ENCODE measurements around the gene PDE4D. TPM values are rescaled to one million over a fixed set of nuclear protein-coding genes. Genes with fewer than 3 reads are reported as not detected.

PDE4D gene
- total RNA-seq, 1 experiment from 2014 or later = 2.1 TPM

DNA sequence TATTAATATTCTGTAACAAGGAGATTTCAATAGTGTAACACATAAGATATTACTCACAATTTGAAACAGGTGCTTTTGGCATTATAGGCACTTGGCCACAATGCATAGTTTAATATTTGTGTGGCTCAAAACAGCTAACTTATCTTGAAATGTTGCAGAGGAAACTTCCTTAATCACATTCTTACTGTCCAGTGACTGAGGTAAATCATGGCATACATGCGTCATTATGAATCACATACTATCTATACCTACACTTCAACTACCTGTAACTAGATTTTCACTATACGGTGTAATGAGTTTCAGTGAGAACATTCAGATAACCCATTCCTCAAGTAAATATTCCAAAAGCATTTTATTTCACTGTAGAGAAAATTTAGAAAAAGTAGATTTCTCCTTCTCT is 218.8 kb downstream of the PDE4D start:
- Histone ChIP-seq H2BK20ac (ENCODE audit: low read depth, low read length, poor library complexity, severe bottlenecking) (no peak overlapping the region), H3K4ac (ENCODE audit: low read depth, low read length) (no peak overlapping the region)
- WGBS (ENCODE audit: extremely low coverage, insufficient read length, low lambda C conversion rate) = no CpG with 5 or more reads among the region's 2 CpGs

More for the DNA sequence above, 218.8 kb downstream of the PDE4D start:
- H3K27me3 Mint-ChIP-seq (ENCODE audit: low read depth) = no peaks in the 10 kb centered on the region
- no peaks in the 10 kb centered on the region for H3K9me3 Mint-ChIP-seq
- Histone ChIP-seq H2BK15ac (ENCODE audit: low read depth, low read length) (no peak overlapping the region), H2AFZ (ENCODE audit: low read length) (no peak overlapping the region), H4K8ac (replicated peaks; ENCODE audit: insufficient read length, low read depth, low read length) (no peak overlapping the region), H2BK120ac (ENCODE audit: low read depth, low read length, poor library complexity, severe bottlenecking) (no peak overlapping the region), H2BK5ac (ENCODE audit: insufficient read length, low read length) (no peak overlapping the region), H4K20me1 (ENCODE audit: control insufficient read depth, insufficient read depth, insufficient read length) (no peaks in the 10 kb centered on the region), H3K9ac (ENCODE audit: extremely low read depth, insufficient read length, low read length) (no peak overlapping the region), H2BK12ac (ENCODE audit: insufficient read length, low read depth, low read length) (no peak overlapping the region), H3K27me3 (ENCODE audit: insufficient read depth, low read length) (no peaks in the 10 kb centered on the region), H4K5ac (ENCODE audit: insufficient read length, low read depth, low read length) (no peak overlapping the region), H3K23me2 (ENCODE audit: insufficient read length, low read depth, low read length, poor library complexity, severe bottlenecking) (no peaks in the 10 kb centered on the region), H3K4me2 (ENCODE audit: insufficient read depth, insufficient read length, low read length) (no peak overlapping the region), H3K27ac (ENCODE audit: insufficient read length, low read depth, low read length) (no peak overlapping the region), H3T11ph (ENCODE audit: low read length) (no peak overlapping the region), H3K79me1 (ENCODE audit: insufficient read depth, low read depth, low read length, poor library complexity, severe bottlenecking) (no peaks in the 10 kb centered on the region), H3K9me3 (ENCODE audit: control insufficient read depth, low read depth, low read length) (no peaks in the 10 kb centered on the region), H3K23ac (ENCODE audit: insufficient read length, low read depth, low read length) (no peak overlapping the region), H2AK5ac (ENCODE audit: insufficient read length, low read length) (no peak overlapping the region), H3K4me1 (ENCODE audit: insufficient read depth, low read length) (no peaks in the 10 kb centered on the region), H3K14ac (ENCODE audit: insufficient read depth, low read length) (no peak overlapping the region), H3K79me2 (ENCODE audit: insufficient read depth, low read length) (no peaks in the 10 kb centered on the region), H3K18ac (ENCODE audit: insufficient read length, low read depth, low read length) (no peak overlapping the region), H4K91ac (ENCODE audit: insufficient read length, low read depth, low read length) (no peak overlapping the region), H3K56ac (ENCODE audit: insufficient read length, low read depth, low read length) (no peak overlapping the region)
- H3K4me1 Mint-ChIP-seq = no peaks in the 10 kb centered on the region
- H3K4me3 Mint-ChIP-seq = no peak overlapping the region
- no peak overlapping the region for H3K27ac Mint-ChIP-seq
- no peak for DNase-seq
- no peaks in the 10 kb centered on the region for H3K36me3 Mint-ChIP-seq (ENCODE audit: insufficient read depth in 1 of 3, low read depth in 3 of 3)
- TF ChIP-seq, protein P1, sequence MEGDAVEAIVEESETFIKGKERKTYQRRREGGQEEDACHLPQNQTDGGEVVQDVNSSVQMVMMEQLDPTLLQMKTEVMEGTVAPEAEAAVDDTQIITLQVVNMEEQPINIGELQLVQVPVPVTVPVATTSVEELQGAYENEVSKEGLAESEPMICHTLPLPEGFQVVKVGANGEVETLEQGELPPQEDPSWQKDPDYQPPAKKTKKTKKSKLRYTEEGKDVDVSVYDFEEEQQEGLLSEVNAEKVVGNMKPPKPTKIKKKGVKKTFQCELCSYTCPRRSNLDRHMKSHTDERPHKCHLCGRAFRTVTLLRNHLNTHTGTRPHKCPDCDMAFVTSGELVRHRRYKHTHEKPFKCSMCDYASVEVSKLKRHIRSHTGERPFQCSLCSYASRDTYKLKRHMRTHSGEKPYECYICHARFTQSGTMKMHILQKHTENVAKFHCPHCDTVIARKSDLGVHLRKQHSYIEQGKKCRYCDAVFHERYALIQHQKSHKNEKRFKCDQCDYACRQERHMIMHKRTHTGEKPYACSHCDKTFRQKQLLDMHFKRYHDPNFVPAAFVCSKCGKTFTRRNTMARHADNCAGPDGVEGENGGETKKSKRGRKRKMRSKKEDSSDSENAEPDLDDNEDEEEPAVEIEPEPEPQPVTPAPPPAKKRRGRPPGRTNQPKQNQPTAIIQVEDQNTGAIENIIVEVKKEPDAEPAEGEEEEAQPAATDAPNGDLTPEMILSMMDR (conservative IDR thresholded peaks at IDR 0.05) = no peak
